ENCODE results near the gene CRYAA.
"Not testable (repeated sequence)": the region's sequence is repeated elsewhere in the genome, so short reads cannot be mapped to it uniquely, and the experiment has no call there.

CRYAA gene

DNA sequence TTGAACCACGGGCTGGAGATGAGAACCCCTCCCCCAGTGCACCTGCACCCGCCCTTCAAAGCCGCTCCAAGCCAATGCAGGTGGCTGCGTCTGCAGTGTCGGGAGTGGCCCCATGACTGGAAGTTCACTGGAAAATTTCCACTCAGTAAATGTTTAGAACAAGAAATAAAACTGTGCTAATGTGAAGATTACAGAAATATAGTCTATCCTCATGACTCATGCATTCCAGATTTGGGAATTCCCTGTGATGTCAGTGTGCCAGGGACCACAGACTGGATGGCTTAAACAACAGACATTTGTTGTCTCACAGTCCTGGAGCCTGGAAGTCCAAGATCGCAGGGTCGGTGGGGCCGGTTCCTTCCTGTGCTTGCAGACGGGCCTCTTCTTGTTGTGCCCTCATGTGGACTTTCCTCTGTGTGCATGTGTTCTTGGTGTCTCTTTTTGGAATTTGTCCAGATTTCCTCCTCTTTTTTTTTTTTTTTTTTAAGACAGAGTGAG lies 6.1 kb upstream of the CRYAA start:
- not testable (repeated sequence) for H3K4me3 ChIP-seq (ENCODE audit: low read length); H3K9ac ChIP-seq (ENCODE audit: low read length); H3K79me2 ChIP-seq (ENCODE audit: control insufficient read depth, insufficient read depth, low read length); H3K79me1 ChIP-seq (ENCODE audit: low read length); H3K4me2 ChIP-seq (ENCODE audit: low read length); H4K5ac ChIP-seq (ENCODE audit: low read length); H3K56ac ChIP-seq (ENCODE audit: low read length); H2AK5ac ChIP-seq (ENCODE audit: low read length); H3K23ac ChIP-seq (ENCODE audit: low read length); H3K18ac ChIP-seq (ENCODE audit: low read length); H3K4me1 ChIP-seq (ENCODE audit: control insufficient read depth, low read depth, low read length); H2BK15ac ChIP-seq (replicated peaks; ENCODE audit: low read depth); H3K27me3 ChIP-seq (ENCODE audit: insufficient read depth, low read length, poor library complexity); DNase-seq; H3K27ac ChIP-seq (ENCODE audit: low read depth, low read length); H3K36me3 ChIP-seq (ENCODE audit: control insufficient read depth, insufficient read depth, low read length); H2BK120ac ChIP-seq (ENCODE audit: low read depth, low read length); H2BK5ac ChIP-seq (ENCODE audit: low read length); H3K4ac ChIP-seq (ENCODE audit: low read depth, low read length); H4K8ac ChIP-seq (ENCODE audit: low read depth, low read length)
- WGBS (ENCODE audit: extremely low coverage, insufficient coverage, low lambda C conversion rate): no CpG with 5 or more reads among the region's 9 CpGs

DNA sequence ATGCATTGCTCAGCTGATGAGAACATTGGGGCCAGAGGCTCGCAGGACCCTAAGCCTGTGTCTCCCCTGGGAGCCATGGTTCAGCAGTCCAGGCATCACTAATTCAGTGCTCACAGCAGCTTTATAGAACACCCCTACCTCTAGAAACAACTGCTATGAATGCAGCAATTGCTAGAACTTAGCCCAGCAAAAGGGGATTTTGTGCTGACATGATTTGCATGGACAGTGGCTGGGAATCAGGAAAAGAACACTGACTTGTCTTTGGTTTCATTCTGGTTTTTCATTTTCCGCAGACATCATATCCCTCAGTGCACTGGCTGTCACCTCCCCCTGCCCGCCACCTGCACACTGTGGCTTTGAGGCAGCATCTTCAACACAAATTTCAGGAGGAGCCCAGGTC lies 4.0 kb upstream of the CRYAA start:
- H3K79me2 ChIP-seq (ENCODE audit: control insufficient read depth, insufficient read depth, low read length); H3K36me3 ChIP-seq (ENCODE audit: control insufficient read depth, insufficient read depth, low read length); H3K4me2 ChIP-seq (ENCODE audit: low read length); H3K79me1 ChIP-seq (ENCODE audit: low read length); H2BK120ac ChIP-seq (ENCODE audit: low read depth, low read length); H4K5ac ChIP-seq (ENCODE audit: low read length); H2BK15ac ChIP-seq (replicated peaks; ENCODE audit: low read depth); H3K18ac ChIP-seq (ENCODE audit: low read length); H3K27me3 ChIP-seq (ENCODE audit: insufficient read depth, low read length, poor library complexity); H3K9ac ChIP-seq (ENCODE audit: low read length); H2AK5ac ChIP-seq (ENCODE audit: low read length); H3K4me3 ChIP-seq (ENCODE audit: low read length); DNase-seq; H3K4me1 ChIP-seq (ENCODE audit: control insufficient read depth, low read depth, low read length); H4K8ac ChIP-seq (ENCODE audit: low read depth, low read length); H3K27ac ChIP-seq (ENCODE audit: low read depth, low read length); H3K4ac ChIP-seq (ENCODE audit: low read depth, low read length); H3K56ac ChIP-seq (ENCODE audit: low read length); H3K23ac ChIP-seq (ENCODE audit: low read length); H2BK5ac ChIP-seq (ENCODE audit: low read length): not testable (repeated sequence)
- WGBS (ENCODE audit: extremely low coverage, insufficient coverage, low lambda C conversion rate): no CpG with 5 or more reads among the region's 3 CpGs

DNA sequence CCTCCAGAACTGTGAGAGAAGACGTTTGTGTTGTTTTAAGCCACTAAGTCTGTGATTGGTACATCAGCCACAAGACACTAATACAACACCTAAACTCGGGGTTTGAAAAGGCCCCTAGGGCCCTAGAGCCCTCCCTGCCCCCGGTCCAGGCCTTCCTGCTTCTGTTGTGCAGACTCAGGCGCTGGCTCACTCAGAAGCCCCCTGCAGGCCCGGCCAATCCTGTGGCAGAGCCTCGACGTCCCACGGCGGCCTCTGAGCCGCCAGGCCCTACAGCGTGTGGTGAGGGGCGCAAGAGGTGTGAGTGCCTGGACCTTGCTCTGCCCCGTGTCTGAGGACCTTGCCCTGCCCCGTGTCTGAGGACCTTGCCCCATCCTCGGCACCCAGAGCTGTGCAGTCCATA lies 3.1 kb upstream of the CRYAA start:
- no CpG with 5 or more reads among the region's 15 CpGs for WGBS (ENCODE audit: extremely low coverage, insufficient coverage, low lambda C conversion rate)
- H3K79me1 ChIP-seq (ENCODE audit: low read length); H2BK5ac ChIP-seq (ENCODE audit: low read length); H2BK15ac ChIP-seq (replicated peaks; ENCODE audit: low read depth); H3K18ac ChIP-seq (ENCODE audit: low read length); H3K79me2 ChIP-seq (ENCODE audit: control insufficient read depth, insufficient read depth, low read length); H3K27me3 ChIP-seq (ENCODE audit: insufficient read depth, low read length, poor library complexity); H3K4me3 ChIP-seq (ENCODE audit: low read length); DNase-seq; H3K23ac ChIP-seq (ENCODE audit: low read length); H4K8ac ChIP-seq (ENCODE audit: low read depth, low read length); H2AK5ac ChIP-seq (ENCODE audit: low read length); H3K4me1 ChIP-seq (ENCODE audit: control insufficient read depth, low read depth, low read length); H3K4me2 ChIP-seq (ENCODE audit: low read length); H3K56ac ChIP-seq (ENCODE audit: low read length); H2BK120ac ChIP-seq (ENCODE audit: low read depth, low read length); H3K4ac ChIP-seq (ENCODE audit: low read depth, low read length); H4K5ac ChIP-seq (ENCODE audit: low read length); H3K27ac ChIP-seq (ENCODE audit: low read depth, low read length); H3K9ac ChIP-seq (ENCODE audit: low read length); H3K36me3 ChIP-seq (ENCODE audit: control insufficient read depth, insufficient read depth, low read length): not testable (repeated sequence)

DNA sequence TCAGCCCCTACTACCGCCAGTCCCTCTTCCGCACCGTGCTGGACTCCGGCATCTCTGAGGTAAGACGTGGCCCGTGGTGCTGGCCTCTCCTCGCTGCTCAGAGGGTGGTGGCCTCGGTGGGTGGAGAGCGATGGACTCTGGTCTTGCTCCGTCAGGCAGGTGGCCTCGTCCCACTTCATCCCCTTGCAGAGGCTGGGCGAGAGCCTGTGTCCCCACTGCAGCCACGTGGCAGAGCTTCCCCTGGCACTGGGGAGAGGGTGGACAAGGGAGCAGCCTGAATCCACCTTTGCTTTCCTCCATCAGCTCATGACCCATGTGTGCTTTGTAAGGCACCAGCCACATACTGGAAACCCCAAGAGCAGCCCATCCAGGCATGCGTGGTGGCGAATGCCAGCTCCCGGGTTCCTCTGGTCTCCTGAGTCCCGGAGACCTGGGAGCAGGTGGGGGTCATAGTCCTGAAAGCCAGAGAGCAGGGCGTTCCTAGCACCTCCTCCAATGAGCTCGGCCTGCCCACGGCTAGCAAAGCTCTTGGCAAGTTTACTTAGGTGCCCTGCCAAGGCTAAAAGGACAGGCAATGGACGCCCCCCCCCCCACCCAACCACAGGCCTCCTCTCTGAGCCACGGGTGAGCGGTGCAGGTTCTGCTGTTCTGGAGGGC lies 550 bp downstream of the CRYAA start:
- not testable (repeated sequence) for H3K56ac ChIP-seq (ENCODE audit: low read length); DNase-seq; H3K9ac ChIP-seq (ENCODE audit: low read length); H3K79me1 ChIP-seq (ENCODE audit: low read length); H3K4me2 ChIP-seq (ENCODE audit: low read length); H4K5ac ChIP-seq (ENCODE audit: low read length); H3K4me1 ChIP-seq (ENCODE audit: control insufficient read depth, low read depth, low read length); H3K36me3 ChIP-seq (ENCODE audit: control insufficient read depth, insufficient read depth, low read length); H4K8ac ChIP-seq (ENCODE audit: low read depth, low read length); H3K79me2 ChIP-seq (ENCODE audit: control insufficient read depth, insufficient read depth, low read length); H2AK5ac ChIP-seq (ENCODE audit: low read length); H3K4me3 ChIP-seq (ENCODE audit: low read length); H2BK5ac ChIP-seq (ENCODE audit: low read length); H3K27me3 ChIP-seq (ENCODE audit: insufficient read depth, low read length, poor library complexity); H3K27ac ChIP-seq (ENCODE audit: low read depth, low read length); H2BK15ac ChIP-seq (replicated peaks; ENCODE audit: low read depth); H3K23ac ChIP-seq (ENCODE audit: low read length); H3K18ac ChIP-seq (ENCODE audit: low read length); H2BK120ac ChIP-seq (ENCODE audit: low read depth, low read length); H3K4ac ChIP-seq (ENCODE audit: low read depth, low read length)
- WGBS (ENCODE audit: extremely low coverage, insufficient coverage, low lambda C conversion rate): no CpG with 5 or more reads among the region's 23 CpGs

GRCh38 chr21:43169891-43170290 lies 1.1 kb downstream of the CRYAA start:
- H3K27me3 ChIP-seq (ENCODE audit: insufficient read depth, low read length, poor library complexity); H3K9ac ChIP-seq (ENCODE audit: low read length); H3K36me3 ChIP-seq (ENCODE audit: control insufficient read depth, insufficient read depth, low read length); H4K8ac ChIP-seq (ENCODE audit: low read depth, low read length); H3K4me1 ChIP-seq (ENCODE audit: control insufficient read depth, low read depth, low read length); H3K4ac ChIP-seq (ENCODE audit: low read depth, low read length); H2BK120ac ChIP-seq (ENCODE audit: low read depth, low read length); H3K56ac ChIP-seq (ENCODE audit: low read length); H2BK15ac ChIP-seq (replicated peaks; ENCODE audit: low read depth); H3K79me2 ChIP-seq (ENCODE audit: control insufficient read depth, insufficient read depth, low read length); H3K4me3 ChIP-seq (ENCODE audit: low read length); H3K79me1 ChIP-seq (ENCODE audit: low read length); H2BK5ac ChIP-seq (ENCODE audit: low read length); H3K27ac ChIP-seq (ENCODE audit: low read depth, low read length); H3K23ac ChIP-seq (ENCODE audit: low read length); H3K4me2 ChIP-seq (ENCODE audit: low read length); H2AK5ac ChIP-seq (ENCODE audit: low read length); DNase-seq; H3K18ac ChIP-seq (ENCODE audit: low read length); H4K5ac ChIP-seq (ENCODE audit: low read length): not testable (repeated sequence)
- no CpG with 5 or more reads among the region's 10 CpGs for WGBS (ENCODE audit: extremely low coverage, insufficient coverage, low lambda C conversion rate)

DNA sequence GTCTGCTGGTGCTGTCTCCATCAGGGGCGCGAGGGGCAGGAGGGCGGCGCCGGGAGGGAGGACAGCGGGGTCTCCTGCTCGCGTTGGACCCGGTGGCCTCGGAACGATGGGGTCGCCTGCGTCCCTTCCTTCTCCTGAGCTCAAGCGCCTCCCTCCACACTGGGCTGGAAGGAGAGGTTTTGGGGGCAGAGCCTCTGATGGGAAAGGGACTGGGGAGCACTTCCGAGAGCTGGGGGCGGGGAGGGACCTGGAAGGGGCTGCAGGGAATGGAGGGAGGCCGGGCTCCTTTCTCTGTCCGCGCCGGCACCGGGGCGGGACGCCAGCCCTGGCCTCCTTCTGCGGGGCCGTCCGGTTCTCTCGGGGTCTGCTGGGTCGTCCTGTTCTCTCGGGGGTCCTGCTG lies 4.0 kb downstream of the CRYAA start:
- not testable (repeated sequence) for H3K4me3 ChIP-seq (ENCODE audit: low read length); H2AK5ac ChIP-seq (ENCODE audit: low read length); H3K4ac ChIP-seq (ENCODE audit: low read depth, low read length); H3K9ac ChIP-seq (ENCODE audit: low read length); H4K8ac ChIP-seq (ENCODE audit: low read depth, low read length); H3K56ac ChIP-seq (ENCODE audit: low read length); H4K5ac ChIP-seq (ENCODE audit: low read length); H3K18ac ChIP-seq (ENCODE audit: low read length); H3K23ac ChIP-seq (ENCODE audit: low read length); H3K27ac ChIP-seq (ENCODE audit: low read depth, low read length); H3K27me3 ChIP-seq (ENCODE audit: insufficient read depth, low read length, poor library complexity); H3K79me1 ChIP-seq (ENCODE audit: low read length); H2BK5ac ChIP-seq (ENCODE audit: low read length); H3K79me2 ChIP-seq (ENCODE audit: control insufficient read depth, insufficient read depth, low read length); DNase-seq; H2BK120ac ChIP-seq (ENCODE audit: low read depth, low read length); H3K36me3 ChIP-seq (ENCODE audit: control insufficient read depth, insufficient read depth, low read length); H3K4me1 ChIP-seq (ENCODE audit: control insufficient read depth, low read depth, low read length); H3K4me2 ChIP-seq (ENCODE audit: low read length); H2BK15ac ChIP-seq (replicated peaks; ENCODE audit: low read depth)
- no CpG with 5 or more reads among the region's 29 CpGs for WGBS (ENCODE audit: extremely low coverage, insufficient coverage, low lambda C conversion rate)

Data from mesendoderm (in vitro differentiated cells).